ENCODE data around the gene FAM83G. TPM values are rescaled to one million over a fixed set of nuclear protein-coding genes. Genes with fewer than 3 reads are reported as not detected.

Gene FAM83G
- total RNA-seq, 4 donors from 2014 or later, result 11.9 to 21.3 (median 13.9) TPM

DNA sequence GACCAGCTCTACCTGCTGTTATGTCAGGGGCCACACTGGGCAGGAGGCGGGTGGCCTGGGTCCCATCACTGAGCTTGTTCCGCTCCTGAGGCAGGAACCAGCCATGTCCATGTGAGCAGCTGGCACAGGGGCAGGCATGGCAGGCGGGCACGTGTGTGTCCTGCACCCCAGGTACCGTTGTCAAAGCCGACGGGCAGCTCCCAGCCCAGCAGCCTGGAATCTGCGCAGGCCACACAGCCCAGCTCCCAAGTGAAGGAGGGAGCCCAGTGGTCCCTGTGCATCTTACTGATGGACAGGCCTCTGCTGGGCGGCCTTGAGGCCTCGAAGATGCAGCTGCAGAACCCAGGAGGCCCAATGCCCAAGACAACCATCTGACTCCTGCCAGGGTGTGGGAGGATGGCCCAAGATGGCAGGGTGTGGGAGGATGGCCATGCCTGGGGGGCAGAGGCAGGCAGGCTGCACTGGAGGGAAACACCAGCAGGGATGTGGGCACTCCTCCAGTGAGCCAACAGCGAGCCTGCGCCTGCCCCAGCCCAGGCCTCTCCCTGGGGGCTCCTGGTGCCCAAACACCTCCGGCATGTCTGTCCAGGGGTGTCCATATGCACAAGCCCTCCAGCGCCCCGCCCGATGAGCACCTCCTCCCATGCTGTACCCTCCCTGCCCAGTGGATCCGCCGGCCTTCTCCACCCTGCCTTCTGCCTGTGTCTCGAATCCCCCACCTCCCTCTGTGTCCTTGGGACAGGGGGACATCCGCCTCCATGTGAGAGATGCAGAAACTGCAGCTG lies 12.8 kb downstream of the FAM83G start:
- H3K27ac ChIP-seq, result no peak overlapping the region
- no peak for DNase-seq
- H3K36me3 ChIP-seq, result no peaks in the 10 kb centered on the region
- no peak for TF ChIP-seq POLR2A (IDR thresholded peaks at IDR 0.05)
- TF ChIP-seq, protein P1, sequence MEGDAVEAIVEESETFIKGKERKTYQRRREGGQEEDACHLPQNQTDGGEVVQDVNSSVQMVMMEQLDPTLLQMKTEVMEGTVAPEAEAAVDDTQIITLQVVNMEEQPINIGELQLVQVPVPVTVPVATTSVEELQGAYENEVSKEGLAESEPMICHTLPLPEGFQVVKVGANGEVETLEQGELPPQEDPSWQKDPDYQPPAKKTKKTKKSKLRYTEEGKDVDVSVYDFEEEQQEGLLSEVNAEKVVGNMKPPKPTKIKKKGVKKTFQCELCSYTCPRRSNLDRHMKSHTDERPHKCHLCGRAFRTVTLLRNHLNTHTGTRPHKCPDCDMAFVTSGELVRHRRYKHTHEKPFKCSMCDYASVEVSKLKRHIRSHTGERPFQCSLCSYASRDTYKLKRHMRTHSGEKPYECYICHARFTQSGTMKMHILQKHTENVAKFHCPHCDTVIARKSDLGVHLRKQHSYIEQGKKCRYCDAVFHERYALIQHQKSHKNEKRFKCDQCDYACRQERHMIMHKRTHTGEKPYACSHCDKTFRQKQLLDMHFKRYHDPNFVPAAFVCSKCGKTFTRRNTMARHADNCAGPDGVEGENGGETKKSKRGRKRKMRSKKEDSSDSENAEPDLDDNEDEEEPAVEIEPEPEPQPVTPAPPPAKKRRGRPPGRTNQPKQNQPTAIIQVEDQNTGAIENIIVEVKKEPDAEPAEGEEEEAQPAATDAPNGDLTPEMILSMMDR (IDR thresholded peaks at IDR 0.05), result no peak
- H3K9me3 ChIP-seq, result no peaks in the 10 kb centered on the region
- 94 to 98% methylated on average over 11 to 16 of the region's 20 CpGs for WGBS, 2 donors
- intact Hi-C loops (cut with DNase I), result no loop called here
- no peak overlapping the region for H3K4me3 ChIP-seq (replicated peaks in 1 of 3)
- no peaks in the 10 kb centered on the region for H3K27me3 ChIP-seq
- H3K4me1 ChIP-seq, result peaks cover 0 to 14% of the 10 kb centered on the region in 2 donors

- Histone ChIP-seq H3K27me3 (no peaks in the 10 kb centered on the region), H3K27ac (no peak overlapping the region), H3K9me3 (no peaks in the 10 kb centered on the region), H3K4me3 (replicated peaks in 1 of 3) (no peak overlapping the region), H3K4me1 (peaks cover 0 to 14% of the 10 kb centered on the region in 2 donors), H3K36me3 (no peaks in the 10 kb centered on the region)
- WGBS, 2 donors, result no CpG with 5 or more reads among the region's 6 CpGs
- DNase-seq, result no peak
- TF ChIP-seq POLR2A (IDR thresholded peaks at IDR 0.05), result no peak
- TF ChIP-seq, protein P1 (IDR thresholded peaks at IDR 0.05), result no peak
- intact Hi-C loops (cut with DNase I), result no loop called here
These were observed 14.2 kb downstream of the FAM83G start for GRCh38 chr17:18990331-18990730.

DNA sequence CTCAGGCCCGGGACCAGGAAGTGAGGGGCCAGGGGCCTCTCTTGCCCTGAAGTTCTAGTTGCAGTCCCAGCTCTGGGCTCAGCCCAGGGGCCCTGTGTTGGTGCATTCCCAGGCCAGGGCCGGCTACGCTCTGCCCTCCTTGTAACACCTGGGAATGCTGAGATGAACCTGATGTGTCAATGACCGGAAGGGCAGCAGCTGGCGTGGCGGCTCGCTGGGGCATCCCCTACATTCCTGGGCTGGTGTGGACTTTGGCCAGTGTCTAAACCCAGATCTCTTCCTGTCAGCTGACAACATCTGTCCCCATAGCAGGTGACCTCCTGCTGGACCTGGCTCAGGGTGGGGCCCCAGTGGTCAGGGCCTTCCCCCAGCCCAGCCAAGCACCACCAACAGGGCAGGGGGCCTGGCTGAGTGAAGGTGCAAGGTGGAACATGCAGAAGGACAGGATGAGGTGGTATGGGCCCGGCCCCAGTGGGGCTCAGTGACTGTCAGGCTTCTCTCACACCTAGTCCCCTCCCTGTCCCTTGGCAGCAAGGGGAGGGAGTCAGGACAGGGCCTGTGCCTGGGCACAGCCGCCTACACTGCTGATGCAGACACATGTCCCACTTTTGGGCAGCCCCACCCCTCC lies 15.9 kb downstream of the FAM83G start:
- Histone ChIP-seq H3K36me3 (no peaks in the 10 kb centered on the region), H3K27me3 (no peaks in the 10 kb centered on the region), H3K27ac (no peak overlapping the region), H3K4me1 (peaks cover 0 to 14% of the 10 kb centered on the region in 2 donors), H3K9me3 (no peaks in the 10 kb centered on the region), H3K4me3 (replicated peaks in 1 of 3) (no peak overlapping the region)
- TF ChIP-seq, protein P1 (IDR thresholded peaks at IDR 0.05), result no peak
- no peak for TF ChIP-seq POLR2A (IDR thresholded peaks at IDR 0.05)
- 93% methylated on average over 7 of the region's 9 CpGs; no CpG with 5 or more reads in 1 of the 2 donors for WGBS, 2 donors
- DNase-seq, result peak in 1 of 2 donors; percentile 25
- intact Hi-C loops (cut with DNase I), result no loop called here

DNA sequence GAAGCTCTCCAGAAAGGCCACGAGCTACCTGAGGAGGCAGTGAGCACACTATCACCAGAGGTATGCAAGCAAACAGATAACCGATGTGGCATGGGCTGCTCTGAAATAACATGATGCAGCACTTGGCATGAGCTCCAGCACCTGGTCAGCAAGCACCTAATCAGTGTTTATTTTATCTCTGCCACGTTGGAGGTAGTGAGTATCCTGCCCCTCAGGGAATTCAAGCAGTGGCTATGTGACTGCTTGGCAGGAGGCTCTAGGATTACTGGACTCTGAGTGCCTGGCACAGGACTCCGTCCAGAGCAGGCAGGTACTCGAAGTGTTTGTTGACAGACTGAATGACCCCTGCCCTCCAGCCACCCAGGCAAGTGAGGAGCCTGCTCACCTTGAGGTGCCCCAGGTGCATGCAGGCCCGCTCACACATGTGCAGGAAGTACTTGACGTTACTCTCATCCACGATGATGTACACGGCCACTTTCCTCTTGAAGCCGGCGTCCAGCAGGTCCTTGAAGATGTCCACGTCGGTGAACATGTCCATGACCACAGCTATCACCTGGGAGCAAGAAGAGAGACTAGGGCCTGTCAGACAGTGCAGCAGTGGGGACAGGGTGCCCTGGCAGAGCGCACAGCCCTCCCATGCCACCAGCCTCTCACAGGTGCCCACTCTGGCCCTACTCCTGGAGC lies 16.6 kb downstream of the FAM83G start:
- no peaks in the 10 kb centered on the region for H3K27me3 ChIP-seq
- intact Hi-C loops (cut with DNase I), result no loop called here
- TF ChIP-seq, protein P1 (IDR thresholded peaks at IDR 0.05), result no peak
- no peak for TF ChIP-seq POLR2A (IDR thresholded peaks at IDR 0.05)
- no peaks in the 10 kb centered on the region for H3K9me3 ChIP-seq
- H3K36me3 ChIP-seq, result no peaks in the 10 kb centered on the region
- H3K4me3 ChIP-seq (replicated peaks in 1 of 3), result no peak overlapping the region
- no peak for DNase-seq
- WGBS, 2 donors, result 67 to 68% methylated on average over 11 to 14 of the region's 14 CpGs
- H3K27ac ChIP-seq, result no peak overlapping the region
- peaks cover 0 to 9% of the 10 kb centered on the region in 2 donors for H3K4me1 ChIP-seq
